Kidney (tissue), 14 donors: ENCODE data around the gene LEUTX. TPM values are rescaled to one million over a fixed set of nuclear protein-coding genes. Genes with fewer than 3 reads are reported as not detected.

Experiments used
- DNase-seq, 5 donors: peaks; one replicate each; pipeline ENCODE4 v3.0.0-alpha.2; 2013 to 2020
- FAIRE-seq: peaks from 2 replicates; lab custom pipeline; 2012; peaks lifted over from hg19 to GRCh38; lab: Jason Lieb, UNC
- H3K27ac ChIP-seq, 2 donors: one replicate each; pipeline ENCODE4 v1.7.0; 2013; ENCODE audit warnings: low read depth in 2 of 2, low read length in 2 of 2, inconsistent platforms in 1 of 2
- H3K27me3 ChIP-seq: one replicate; pipeline ENCODE4 v1.7.1; 2013; ENCODE audit warnings: low read length, inconsistent platforms; ENCODE audit not compliant: control insufficient read depth, insufficient read depth
- H3K36me3 ChIP-seq, 3 donors: one replicate each; pipeline versions ENCODE4 v1.7.0 to v1.7.1; 2013; ENCODE audit warnings: low read length in 3 of 3, control low read depth in 1 of 3, inconsistent platforms in 1 of 3; ENCODE audit not compliant: insufficient read depth in 3 of 3, control insufficient read depth in 2 of 3
- H3K4me1 ChIP-seq, 3 donors: one replicate each; pipeline versions ENCODE4 v1.7.0 to v1.7.1; 2013; ENCODE audit warnings: low read length in 3 of 3, inconsistent platforms in 1 of 3, low read depth in 1 of 3; ENCODE audit not compliant: control insufficient read depth in 2 of 3, insufficient read depth in 2 of 3
- H3K4me3 ChIP-seq, 3 donors: one replicate each; pipeline versions ENCODE4 v1.7.0 to v1.8.1; 2013; ENCODE audit warnings: low read length in 3 of 3, control low read depth in 1 of 3, inconsistent platforms in 1 of 3
- H3K9ac ChIP-seq, 3 donors: one replicate each; pipeline versions ENCODE4 v1.7.0 to v1.7.1; 2013; ENCODE audit warnings: low read length in 3 of 3, control low read depth in 1 of 3, inconsistent platforms in 1 of 3
- H3K9me3 ChIP-seq, 3 donors: one replicate each; pipeline versions ENCODE4 v1.7.0 to v1.7.1; 2013; ENCODE audit warnings: low read length in 3 of 3, control low read depth in 1 of 3, inconsistent platforms in 1 of 3; ENCODE audit not compliant: control insufficient read depth in 2 of 3, insufficient read depth in 1 of 3
- intact Hi-C: fragments of 100-400 bp; cut with DNase I; formaldehyde crosslinking; loops from one replicate; pipeline ENCODE4 v1.11.1; 2022
- polyA plus RNA-seq: library from polyadenylated mRNA; stranded (reverse); fragments of 350-450 nt; fragmentation: Illumina TruSeq; extraction: RNeasy Lipid Tissue Mini Kit (QIAGEN cat#74804); gene quantifications from one replicate; pipeline ENCODE4 v1.2.3, GENCODE V29; 2014; ENCODE audit warnings: low read depth, low replicate concordance; ENCODE audit not compliant: insufficient read depth
- total RNA-seq: library from RNA; stranded (reverse); fragmentation: NEBNext Ultra II Directional; extraction: Animal tissue kit (Norgen Biotek cat#: 25700); gene quantifications from one replicate; pipeline ENCODE4 v1.2.1, GENCODE V29; 2021
- TF ChIP-seq, protein P1 (sequence below): IDR thresholded peaks from 3 replicates; pipeline ENCODE4 v1.5.1; 2012; ENCODE audit warnings: mild to moderate bottlenecking, moderate library complexity, borderline replicate concordance; ENCODE audit not compliant: insufficient read depth; ENCODE audit errors: extremely low read depth
- donor health status: control.
- donor health status: control.
- donor health status: control.
- donor health status: control.
- donor health status: control.
- donor health status: DM: yes; HTN: yes; CAD: no.
- donor health status: Normal renal cell carcinoma (clear cell type).

The LEUTX gene
- total and polyA plus RNA-seq, 2 donors from 2014 or later, result not detected

DNA sequence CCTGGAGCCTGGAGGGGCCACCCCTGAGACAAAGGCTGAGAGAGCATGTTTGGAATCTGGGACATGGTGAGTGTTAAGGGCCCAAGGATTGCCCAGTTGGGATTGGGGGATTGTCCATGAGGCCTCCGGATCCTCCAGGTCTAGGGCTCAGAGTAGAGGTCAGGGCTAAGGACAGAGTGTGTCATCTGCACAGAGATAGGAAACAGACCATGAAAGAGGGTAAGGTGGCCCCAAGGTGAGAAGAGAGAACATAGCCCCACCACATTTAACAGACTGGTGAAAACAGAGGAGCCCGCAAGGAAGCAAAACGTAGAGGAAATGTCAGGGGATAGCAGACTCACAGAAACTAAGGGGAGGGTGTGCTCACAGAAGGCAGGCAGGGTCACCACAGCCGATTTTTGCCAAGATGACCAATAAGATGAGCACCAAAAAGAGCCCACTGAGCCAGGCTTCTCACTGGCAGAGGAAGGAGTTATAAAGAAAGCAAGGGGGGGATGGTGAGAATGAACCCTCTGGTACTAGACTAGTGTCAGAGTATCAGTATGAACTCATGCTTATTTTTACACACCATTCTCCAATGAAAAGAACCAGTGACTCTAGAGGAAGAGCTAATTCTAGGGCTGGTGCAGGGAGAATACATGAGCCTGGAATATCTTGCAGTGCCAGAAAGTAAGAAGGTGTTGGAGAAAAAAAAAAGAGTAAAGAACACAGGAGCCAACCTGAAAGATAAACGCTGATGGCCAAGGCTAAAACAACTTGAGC, 37.8 kb downstream of the LEUTX start:
- TF ChIP-seq, protein P1, sequence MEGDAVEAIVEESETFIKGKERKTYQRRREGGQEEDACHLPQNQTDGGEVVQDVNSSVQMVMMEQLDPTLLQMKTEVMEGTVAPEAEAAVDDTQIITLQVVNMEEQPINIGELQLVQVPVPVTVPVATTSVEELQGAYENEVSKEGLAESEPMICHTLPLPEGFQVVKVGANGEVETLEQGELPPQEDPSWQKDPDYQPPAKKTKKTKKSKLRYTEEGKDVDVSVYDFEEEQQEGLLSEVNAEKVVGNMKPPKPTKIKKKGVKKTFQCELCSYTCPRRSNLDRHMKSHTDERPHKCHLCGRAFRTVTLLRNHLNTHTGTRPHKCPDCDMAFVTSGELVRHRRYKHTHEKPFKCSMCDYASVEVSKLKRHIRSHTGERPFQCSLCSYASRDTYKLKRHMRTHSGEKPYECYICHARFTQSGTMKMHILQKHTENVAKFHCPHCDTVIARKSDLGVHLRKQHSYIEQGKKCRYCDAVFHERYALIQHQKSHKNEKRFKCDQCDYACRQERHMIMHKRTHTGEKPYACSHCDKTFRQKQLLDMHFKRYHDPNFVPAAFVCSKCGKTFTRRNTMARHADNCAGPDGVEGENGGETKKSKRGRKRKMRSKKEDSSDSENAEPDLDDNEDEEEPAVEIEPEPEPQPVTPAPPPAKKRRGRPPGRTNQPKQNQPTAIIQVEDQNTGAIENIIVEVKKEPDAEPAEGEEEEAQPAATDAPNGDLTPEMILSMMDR, result no peak
- H3K4me3 ChIP-seq, result no peak overlapping the region
- intact Hi-C loops, result no loop called here
- H3K27ac ChIP-seq, result no peak overlapping the region
- no peaks in the 10 kb centered on the region for H3K27me3 ChIP-seq
- no peaks in the 10 kb centered on the region for H3K4me1 ChIP-seq
- DNase-seq, result no peak
- no peak overlapping the region for H3K9ac ChIP-seq
- no peaks in the 10 kb centered on the region for H3K9me3 ChIP-seq
- no peak for FAIRE-seq
- peaks cover 0 to 2% (median 0%) of the 10 kb centered on the region in 3 donors for H3K36me3 ChIP-seq

DNA sequence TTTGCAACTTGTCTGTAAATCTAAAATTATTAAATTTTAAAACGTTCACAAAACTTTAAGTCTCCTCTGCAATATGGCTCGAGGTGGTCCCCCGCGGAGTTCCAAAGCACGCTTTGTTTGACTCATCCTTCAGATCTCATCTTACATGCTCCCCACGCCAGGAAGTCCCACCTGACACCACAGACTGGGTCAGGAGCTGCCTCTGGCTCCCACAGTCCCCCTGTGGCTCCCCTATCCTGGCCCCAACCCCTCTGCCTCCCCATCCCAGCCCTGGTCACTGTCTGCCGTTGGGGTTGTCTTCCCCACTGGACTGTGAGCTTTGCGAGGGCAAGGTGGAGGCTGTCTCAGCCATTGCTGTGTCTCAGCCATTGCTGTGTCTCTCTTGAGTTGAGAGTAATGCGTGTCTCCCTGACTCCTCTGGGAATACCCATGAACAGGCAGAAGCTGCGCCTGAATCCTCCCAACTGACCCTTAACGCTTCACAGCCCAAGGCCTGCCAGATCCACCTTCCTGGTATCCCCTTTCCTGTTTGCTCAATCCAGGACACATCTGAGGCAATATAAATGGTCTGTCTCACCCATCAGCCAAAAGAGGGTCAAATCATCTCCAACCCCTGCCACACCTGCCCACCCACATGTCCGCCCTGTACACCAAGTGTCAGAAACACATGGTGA, 39.4 kb downstream of the LEUTX start:
- intact Hi-C loops, result no loop called here
- Histone ChIP-seq H3K9ac (no peak overlapping the region), H3K4me1 (no peaks in the 10 kb centered on the region), H3K27me3 (no peaks in the 10 kb centered on the region), H3K9me3 (no peaks in the 10 kb centered on the region), H3K36me3 (peaks cover 0 to 2% (median 0%) of the 10 kb centered on the region in 3 donors), H3K27ac (no peak overlapping the region), H3K4me3 (no peak overlapping the region)
- no peak for FAIRE-seq
- TF ChIP-seq, protein P1, result no peak
- peak in 3 of 5 donors; percentile 42 to 64 (median 55) for DNase-seq

DNA sequence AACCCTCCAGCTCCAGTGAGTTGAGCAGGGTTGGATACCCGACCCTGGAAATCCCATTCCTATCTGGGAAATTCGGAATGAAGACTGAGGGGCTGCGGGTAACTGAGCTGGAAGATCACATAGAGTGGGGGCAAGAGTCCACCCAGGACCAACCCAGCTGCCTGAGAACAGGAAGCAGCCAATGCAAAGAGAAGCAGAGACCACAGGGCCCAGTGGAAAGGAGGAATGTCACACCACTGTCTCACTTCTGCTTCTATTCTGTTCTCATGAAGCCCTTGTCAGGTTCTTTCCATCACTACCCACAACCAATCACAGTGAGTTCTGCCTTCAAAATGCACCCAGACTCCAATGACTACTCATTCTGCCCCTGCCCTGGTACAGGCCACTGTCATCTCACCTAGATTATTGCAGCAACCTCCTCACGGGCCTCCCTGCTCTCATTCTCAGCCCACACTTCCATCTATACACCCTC, 40.0 kb downstream of the LEUTX start:
- Histone ChIP-seq H3K27me3 (no peaks in the 10 kb centered on the region), H3K4me3 (no peak overlapping the region), H3K27ac (no peak overlapping the region), H3K9me3 (no peaks in the 10 kb centered on the region), H3K36me3 (peaks cover 0 to 2% (median 0%) of the 10 kb centered on the region in 3 donors), H3K4me1 (peaks cover 0 to 3% (median 2%) of the 10 kb centered on the region in 3 donors), H3K9ac (no peak overlapping the region)
- FAIRE-seq, result no peak
- intact Hi-C loops, result no loop called here
- no peak for DNase-seq
- TF ChIP-seq, protein P1, result no peak
